SU-DHL-6 (cell line): ENCODE measurements around the gene CCKAR.

Experiments used
- H2AFZ ChIP-seq: fragments of 200-600 bp; sonication (generic); 2 replicates; pipeline ENCODE4 v1.6.1; 2014; ENCODE audit warnings: low read depth, mild to moderate bottlenecking, moderate library complexity, mixed read lengths, antibody characterized with exemption, low read length; ENCODE audit not compliant: severe bottlenecking
- H3F3A ChIP-seq: fragments of 200-600 bp; shearing (Covaris generic); 2 replicates; pipeline ENCODE4 v1.6.0; 2016; ENCODE audit warnings: antibody characterized with exemption, mild to moderate bottlenecking; ENCODE audit not compliant: insufficient read depth
- H3K27ac ChIP-seq: fragments of 200-600 bp; sonication (generic); 2 replicates; pipeline ENCODE4 v1.5.1; 2016; ENCODE audit warnings: low read depth, mild to moderate bottlenecking, low read length, moderate library complexity, mixed read lengths
- H3K27me3 ChIP-seq: fragments of 200-600 bp; sonication (generic), shearing (Covaris generic); 2 replicates; pipeline ENCODE4 v1.6.0; 2014; ENCODE audit warnings: mild to moderate bottlenecking, low read length
- H3K36me3 ChIP-seq: fragments of 200-600 bp; sonication (generic); 2 replicates; pipeline ENCODE4 v1.6.1; 2014; ENCODE audit warnings: mild to moderate bottlenecking, low read length, mixed read lengths
- H3K4me2 ChIP-seq: fragments of 300-600, 200-600 bp; shearing (Covaris generic), sonication (generic); 2 replicates; pipeline ENCODE4 v1.6.0; 2014; ENCODE audit warnings: low read length, low read depth, mild to moderate bottlenecking; ENCODE audit not compliant: poor library complexity, severe bottlenecking
- H3K4me3 ChIP-seq: fragments of 200-600 bp; sonication (generic); 2 replicates; pipeline ENCODE4 v1.5.1; 2014; ENCODE audit warnings: antibody characterized with exemption, low read length, mild to moderate bottlenecking, mixed read lengths; ENCODE audit not compliant: insufficient read depth, poor library complexity, severe bottlenecking
- H3K79me2 ChIP-seq: fragments of 200-600 bp; sonication (generic); 2 replicates; pipeline ENCODE4 v1.6.1; 2014; ENCODE audit warnings: mild to moderate bottlenecking, low read length, moderate library complexity; ENCODE audit not compliant: insufficient read depth
- H3K9ac ChIP-seq: fragments of 200-600 bp; sonication (generic); 2 replicates; pipeline ENCODE4 v1.7.0; 2014; ENCODE audit warnings: mild to moderate bottlenecking, low read length
- H3K9me2 ChIP-seq: fragments of 200-600 bp; sonication (generic); replicated peaks from 2 replicates; pipeline ENCODE4 v1.6.1; 2014; ENCODE audit warnings: low read length; ENCODE audit not compliant: insufficient read depth
- H3K9me3 ChIP-seq: fragments of 200-600 bp; sonication (generic); 2 replicates; pipeline ENCODE4 v1.6.1; 2014; ENCODE audit warnings: low read length, mixed read lengths; ENCODE audit not compliant: insufficient read depth
- H4K20me1 ChIP-seq: fragments of 200-600 bp; sonication (generic); 2 replicates; pipeline ENCODE4 v1.6.1; 2014; ENCODE audit warnings: low read depth, mild to moderate bottlenecking, antibody characterized with exemption, low read length, moderate library complexity, mixed read lengths
- CTCF ChIP-seq: fragments of 200-600 bp; sonication (generic); IDR thresholded peaks from one replicate; pipeline ENCODE4 v1.5.1; 2017; ENCODE audit warnings: antibody characterized with exemption, mild to moderate bottlenecking, low read length, moderate library complexity; ENCODE audit not compliant: insufficient read depth, poor library complexity, severe bottlenecking
- EZH2phosphoT487 ChIP-seq: fragments of 200-600 bp; sonication (generic), shearing (Covaris generic); conservative IDR thresholded peaks from 2 replicates; pipeline ENCODE4 v1.6.1; 2018; ENCODE audit warnings: mild to moderate bottlenecking, antibody characterized with exemption, low read length, moderate library complexity, mixed read lengths

Gene CCKAR

GRCh38 chr4:26482508-26483462, 7.5 kb downstream of the CCKAR start:
- H2AFZ ChIP-seq: no peak overlapping the region
- no peaks in the 10 kb centered on the region for H3F3A ChIP-seq
- no peaks in the 10 kb centered on the region for H3K9me3 ChIP-seq
- TF ChIP-seq CTCF (no peak), EZH2phosphoT487 (no peak)
- no peaks in the 10 kb centered on the region for H3K36me3 ChIP-seq
- no peak overlapping the region for H3K9ac ChIP-seq
- no peak overlapping the region for H3K4me2 ChIP-seq
- no peaks in the 10 kb centered on the region for H3K27me3 ChIP-seq
- no peaks in the 10 kb centered on the region for H4K20me1 ChIP-seq
- no peak overlapping the region for H3K4me3 ChIP-seq
- H3K27ac ChIP-seq: no peak overlapping the region
- H3K9me2 ChIP-seq: no peaks in the 10 kb centered on the region
- no peaks in the 10 kb centered on the region for H3K79me2 ChIP-seq

GRCh38 chr4:26478330-26478729, 12.0 kb downstream of the CCKAR start:
- no peak overlapping the region for H3K4me2 ChIP-seq
- H3K27ac ChIP-seq: no peak overlapping the region
- no peaks in the 10 kb centered on the region for H3K9me3 ChIP-seq
- H2AFZ ChIP-seq: no peak overlapping the region
- H3F3A ChIP-seq: no peaks in the 10 kb centered on the region
- no peaks in the 10 kb centered on the region for H4K20me1 ChIP-seq
- H3K9me2 ChIP-seq: no peaks in the 10 kb centered on the region
- no peaks in the 10 kb centered on the region for H3K79me2 ChIP-seq
- TF ChIP-seq EZH2phosphoT487: no peak
- no peak for TF ChIP-seq CTCF
- no peaks in the 10 kb centered on the region for H3K36me3 ChIP-seq
- no peaks in the 10 kb centered on the region for H3K27me3 ChIP-seq
- no peak overlapping the region for H3K9ac ChIP-seq
- H3K4me3 ChIP-seq: no peak overlapping the region

GRCh38 chr4:26476545-26476944, 13.7 kb downstream of the CCKAR start:
- Histone ChIP-seq H3K79me2 (no peaks in the 10 kb centered on the region), H2AFZ (no peak overlapping the region), H3K9ac (no peak overlapping the region), H3K27ac (no peak overlapping the region), H3K9me2 (no peaks in the 10 kb centered on the region), H3F3A (no peaks in the 10 kb centered on the region), H3K9me3 (no peaks in the 10 kb centered on the region), H4K20me1 (no peaks in the 10 kb centered on the region), H3K4me2 (no peak overlapping the region), H3K36me3 (no peaks in the 10 kb centered on the region), H3K4me3 (no peak overlapping the region), H3K27me3 (no peaks in the 10 kb centered on the region)
- TF ChIP-seq EZH2phosphoT487: no peak
- TF ChIP-seq CTCF: no peak
